HEK293 (cell line): ENCODE data around the gene SMIM24.

Experiments used
- BCL11B ChIP-seq: fragments of 450-650 bp; formaldehyde crosslinking; IDR thresholded peaks from 2 replicates; pipeline ENCODE4 v1.5.1; 2016; ENCODE audit warnings: low read depth, missing biosample characterization, missing genetic modification characterization
- GFI1B ChIP-seq: fragments of 450-650 bp; formaldehyde crosslinking; IDR thresholded peaks from 2 replicates; pipeline ENCODE4 v1.5.1; 2016; ENCODE audit warnings: missing biosample characterization, missing genetic modification characterization
- PBX3 ChIP-seq: sonication (generic); formaldehyde crosslinking; IDR thresholded peaks from 2 replicates; pipeline ENCODE4 v1.8.1; 2022; ENCODE audit warnings: mild to moderate bottlenecking, moderate library complexity, missing genetic modification reagents
- PRDM6 ChIP-seq: fragments of 450-650 bp; formaldehyde crosslinking; IDR thresholded peaks from 2 replicates; pipeline ENCODE4 v1.5.1; 2017; ENCODE audit warnings: missing biosample characterization, missing genetic modification characterization
- SCRT1 ChIP-seq: fragments of 450-650 bp; formaldehyde crosslinking; IDR thresholded peaks from 2 replicates; pipeline ENCODE4 v1.5.1; 2016; ENCODE audit warnings: missing biosample characterization, missing genetic modification characterization, borderline replicate concordance
- SP3 ChIP-seq: fragments of 450-650 bp; formaldehyde crosslinking; IDR thresholded peaks from 2 replicates; pipeline ENCODE4 v1.5.1; 2016; ENCODE audit warnings: missing biosample characterization, missing genetic modification characterization
- YY2 ChIP-seq: fragments of 450-650 bp; formaldehyde crosslinking; IDR thresholded peaks from 2 replicates; pipeline ENCODE4 v1.5.1; 2016; ENCODE audit warnings: missing biosample characterization, missing genetic modification characterization
- ZBTB1 ChIP-seq: fragments of 450-650 bp; formaldehyde crosslinking; IDR thresholded peaks from 2 replicates; pipeline ENCODE4 v1.5.1; 2016; ENCODE audit warnings: missing biosample characterization, missing genetic modification characterization
- ZEB2 ChIP-seq: fragments of 450-650 bp; formaldehyde crosslinking; IDR thresholded peaks from 2 replicates; pipeline ENCODE4 v1.5.1; 2016; ENCODE audit warnings: missing biosample characterization, missing genetic modification characterization
- ZFP3 ChIP-seq: fragments of 450-650 bp; formaldehyde crosslinking; IDR thresholded peaks from 2 replicates; pipeline ENCODE4 v1.5.1; 2016; ENCODE audit warnings: low read depth, missing biosample characterization, missing genetic modification characterization
- ZNF114 ChIP-seq: fragments of 450-650 bp; formaldehyde crosslinking; IDR thresholded peaks from 2 replicates; pipeline ENCODE4 v1.5.0; 2017; ENCODE audit warnings: missing biosample characterization, missing genetic modification characterization
- ZNF175 ChIP-seq: fragments of 450-650 bp; formaldehyde crosslinking; IDR thresholded peaks from 2 replicates; pipeline ENCODE4 v1.5.1; 2016; ENCODE audit warnings: missing biosample characterization, missing genetic modification characterization
- ZNF211 ChIP-seq: fragments of 450-650 bp; formaldehyde crosslinking; IDR thresholded peaks from 2 replicates; pipeline ENCODE4 v1.5.1; 2016; ENCODE audit warnings: low read depth, missing biosample characterization, missing genetic modification characterization
- ZNF221 ChIP-seq: fragments of 450-650 bp; formaldehyde crosslinking; IDR thresholded peaks from 2 replicates; pipeline ENCODE4 v1.5.1; 2017; ENCODE audit warnings: missing biosample characterization, missing genetic modification characterization, borderline replicate concordance
- ZNF23 ChIP-seq: fragments of 450-650 bp; formaldehyde crosslinking; IDR thresholded peaks from 2 replicates; pipeline ENCODE4 v1.5.1; 2016; ENCODE audit warnings: missing biosample characterization, missing genetic modification characterization, borderline replicate concordance
- ZNF280D ChIP-seq: fragments of 450-650 bp; formaldehyde crosslinking; IDR thresholded peaks from 2 replicates; pipeline ENCODE4 v1.5.1; 2016; ENCODE audit warnings: missing biosample characterization, missing genetic modification characterization
- ZNF341 ChIP-seq: fragments of 450-650 bp; formaldehyde crosslinking; IDR thresholded peaks from 2 replicates; pipeline ENCODE4; 2016; ENCODE audit warnings: low read depth, missing biosample characterization, missing genetic modification characterization
- ZNF416 ChIP-seq: fragments of 450-650 bp; formaldehyde crosslinking; IDR thresholded peaks from 2 replicates; pipeline ENCODE4 v1.5.1; 2016; ENCODE audit warnings: missing biosample characterization, missing genetic modification characterization
- ZNF426 ChIP-seq: fragments of 450-650 bp; formaldehyde crosslinking; IDR thresholded peaks from 2 replicates; pipeline ENCODE4 v1.5.1; 2017; ENCODE audit warnings: missing biosample characterization, missing genetic modification characterization, mild to moderate bottlenecking, inconsistent platforms, moderate library complexity
- ZNF529 ChIP-seq: fragments of 450-650 bp; formaldehyde crosslinking; IDR thresholded peaks from 2 replicates; pipeline ENCODE4 v1.5.1; 2017; ENCODE audit warnings: missing genetic modification characterization, missing biosample characterization; ENCODE audit not compliant: insufficient replicate concordance
- ZNF530 ChIP-seq: fragments of 450-650 bp; formaldehyde crosslinking; IDR thresholded peaks from 2 replicates; pipeline ENCODE4 v1.5.1; 2016; ENCODE audit warnings: low read depth, missing biosample characterization, missing genetic modification characterization
- ZNF548 ChIP-seq: fragments of 450-650 bp; formaldehyde crosslinking; IDR thresholded peaks from 2 replicates; pipeline ENCODE4 v1.5.1; 2016; ENCODE audit warnings: missing biosample characterization, missing genetic modification characterization
- ZNF558 ChIP-seq: fragments of 450-650 bp; formaldehyde crosslinking; IDR thresholded peaks from 2 replicates; pipeline ENCODE4 v1.5.1; 2016; ENCODE audit warnings: missing biosample characterization, missing genetic modification characterization
- ZNF561 ChIP-seq: fragments of 450-650 bp; IDR thresholded peaks from 2 replicates; pipeline ENCODE4 v1.5.1; 2018; ENCODE audit warnings: missing biosample characterization, missing genetic modification characterization, borderline replicate concordance
- ZNF600 ChIP-seq: fragments of 450-650 bp; formaldehyde crosslinking; IDR thresholded peaks from 2 replicates; pipeline ENCODE4 v1.5.1; 2016; ENCODE audit warnings: missing biosample characterization, missing genetic modification characterization
- ZNF624 ChIP-seq: fragments of 450-650 bp; formaldehyde crosslinking; IDR thresholded peaks from 2 replicates; pipeline ENCODE4 v1.5.1; 2017; ENCODE audit warnings: missing biosample characterization, missing genetic modification characterization
- ZNF626 ChIP-seq: fragments of 450-650 bp; sonication (Bioruptor Pico); formaldehyde crosslinking; IDR thresholded peaks from 2 replicates; pipeline ENCODE4 v1.5.1; 2018; ENCODE audit warnings: missing biosample characterization, missing genetic modification characterization, inconsistent platforms
- ZNF677 ChIP-seq: fragments of 450-650 bp; IDR thresholded peaks from 2 replicates; pipeline ENCODE4 v1.5.0; 2018; ENCODE audit warnings: missing biosample characterization, mild to moderate bottlenecking, missing genetic modification characterization, moderate library complexity
- ZXDB ChIP-seq: fragments of 450-650 bp; formaldehyde crosslinking; IDR thresholded peaks from 2 replicates; pipeline ENCODE4 v1.5.1; 2016; ENCODE audit warnings: missing biosample characterization, missing genetic modification characterization
- TF ChIP-seq, protein P1 (sequence below): fragments of 450-650 bp; formaldehyde crosslinking; IDR thresholded peaks from 2 replicates; pipeline ENCODE4 v1.5.1; 2017; ENCODE audit warnings: missing biosample characterization, missing genetic modification characterization
- TF ChIP-seq, protein P2 (sequence below): fragments of 450-650 bp; formaldehyde crosslinking; IDR thresholded peaks from 2 replicates; pipeline ENCODE4 v1.5.1; 2016; ENCODE audit warnings: missing biosample characterization, missing genetic modification characterization

The SMIM24 gene

DNA sequence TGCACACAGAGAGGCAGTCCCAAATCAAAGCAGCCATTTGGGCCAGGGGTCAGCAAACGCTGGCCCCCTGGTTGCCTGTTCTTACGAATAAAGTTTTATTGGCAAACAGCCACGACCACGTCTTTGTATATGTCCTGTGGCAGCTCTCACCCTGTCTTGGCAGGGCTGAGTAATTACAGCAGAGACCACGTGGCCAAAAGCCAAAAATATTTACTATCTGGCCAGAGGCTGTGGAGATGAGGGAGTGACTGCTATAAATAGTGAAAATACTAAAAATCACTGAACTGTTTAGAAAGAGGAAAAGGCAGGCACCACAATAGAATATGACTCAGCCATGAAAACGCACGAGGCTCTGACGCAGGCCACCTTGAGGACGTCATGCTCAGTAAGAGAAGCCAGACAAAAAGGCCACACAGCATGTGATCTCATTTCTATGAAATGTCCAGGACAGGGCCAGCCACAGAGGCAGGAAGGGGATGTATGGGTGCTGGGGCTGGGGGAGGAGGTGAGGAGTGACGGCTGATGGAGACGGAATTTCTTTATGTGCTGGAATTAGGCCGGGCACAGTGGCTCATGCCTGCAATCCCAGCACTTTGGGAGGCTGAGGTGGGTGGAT, 29.4 kb downstream of the SMIM24 start (continued):
- TF ChIP-seq YY2 (tag by site-specific recombination) (no peak), ZNF416 (no peak), BCL11B (tag by site-specific recombination) (no peak), ZNF558 (tag by site-specific recombination) (no peak), PBX3 (no peak), ZNF548 (tag by site-specific recombination) (no peak), ZXDB (tag by site-specific recombination) (no peak), ZNF175 (no peak), ZNF341 (tag by site-specific recombination) (no peak), ZNF624 (no peak), ZNF221 (tag by site-specific recombination) (no peak), SP3 (tag by site-specific recombination) (no peak), ZNF23 (tag by site-specific recombination) (no peak), ZNF529 (tag by site-specific recombination) (no peak), ZNF530 (tag by site-specific recombination) (no peak), ZFP3 (tag by site-specific recombination) (no peak), ZNF561 (tag by site-specific recombination) (0 out of 2 replicates have a peak, but pooled peaks have one; percentile 42), ZNF280D (no peak), ZNF600 (peak; percentile 97), SCRT1 (tag by site-specific recombination) (no peak), GFI1B (tag by site-specific recombination) (no peak), ZNF114 (tag by site-specific recombination) (no peak), ZBTB1 (tag by site-specific recombination) (no peak), ZNF426 (tag by site-specific recombination) (no peak), PRDM6 (tag by site-specific recombination) (peak; percentile 61; the same call in 1 of the 2 replicates), ZEB2 (no peak; the same call in 1 of the 2 replicates), ZNF626 (tag by site-specific recombination) (no peak), ZNF677 (no peak), ZNF211 (tag by site-specific recombination) (no peak)
- TF ChIP-seq, protein P1, sequence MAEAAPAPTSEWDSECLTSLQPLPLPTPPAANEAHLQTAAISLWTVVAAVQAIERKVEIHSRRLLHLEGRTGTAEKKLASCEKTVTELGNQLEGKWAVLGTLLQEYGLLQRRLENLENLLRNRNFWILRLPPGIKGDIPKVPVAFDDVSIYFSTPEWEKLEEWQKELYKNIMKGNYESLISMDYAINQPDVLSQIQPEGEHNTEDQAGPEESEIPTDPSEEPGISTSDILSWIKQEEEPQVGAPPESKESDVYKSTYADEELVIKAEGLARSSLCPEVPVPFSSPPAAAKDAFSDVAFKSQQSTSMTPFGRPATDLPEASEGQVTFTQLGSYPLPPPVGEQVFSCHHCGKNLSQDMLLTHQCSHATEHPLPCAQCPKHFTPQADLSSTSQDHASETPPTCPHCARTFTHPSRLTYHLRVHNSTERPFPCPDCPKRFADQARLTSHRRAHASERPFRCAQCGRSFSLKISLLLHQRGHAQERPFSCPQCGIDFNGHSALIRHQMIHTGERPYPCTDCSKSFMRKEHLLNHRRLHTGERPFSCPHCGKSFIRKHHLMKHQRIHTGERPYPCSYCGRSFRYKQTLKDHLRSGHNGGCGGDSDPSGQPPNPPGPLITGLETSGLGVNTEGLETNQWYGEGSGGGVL (tag by site-specific recombination), result 0 out of 2 replicates have a peak, but pooled peaks have one; percentile 6
- TF ChIP-seq, protein P2, sequence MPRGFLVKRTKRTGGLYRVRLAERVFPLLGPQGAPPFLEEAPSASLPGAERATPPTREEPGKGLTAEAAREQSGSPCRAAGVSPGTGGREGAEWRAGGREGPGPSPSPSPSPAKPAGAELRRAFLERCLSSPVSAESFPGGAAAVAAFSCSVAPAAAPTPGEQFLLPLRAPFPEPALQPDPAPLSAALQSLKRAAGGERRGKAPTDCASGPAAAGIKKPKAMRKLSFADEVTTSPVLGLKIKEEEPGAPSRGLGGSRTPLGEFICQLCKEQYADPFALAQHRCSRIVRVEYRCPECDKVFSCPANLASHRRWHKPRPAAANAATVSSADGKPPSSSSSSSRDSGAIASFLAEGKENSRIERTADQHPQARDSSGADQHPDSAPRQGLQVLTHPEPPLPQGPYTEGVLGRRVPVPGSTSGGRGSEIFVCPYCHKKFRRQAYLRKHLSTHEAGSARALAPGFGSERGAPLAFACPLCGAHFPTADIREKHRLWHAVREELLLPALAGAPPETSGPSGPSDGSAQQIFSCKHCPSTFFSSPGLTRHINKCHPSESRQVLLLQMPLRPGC (tag by site-specific recombination), result peak; percentile 82; the same call in 1 of the 2 replicates
